Suprapubic skin (tissue), 4 donors: ENCODE measurements around the gene ANO3.

Experiments used
- POLR2A ChIP-seq, 2 donors: fragments of 450-650 bp; IDR thresholded peaks; one replicate each; pipeline ENCODE4 v1.6.1; 2017; ENCODE audit warnings: antibody characterized with exemption in 2 of 2, mild to moderate bottlenecking in 2 of 2, moderate library complexity in 2 of 2
- POLR2AphosphoS5 ChIP-seq, 3 donors: sonication (generic); formaldehyde crosslinking; IDR thresholded peaks; one replicate each; pipeline ENCODE4 v1.6.1; 2017; ENCODE audit warnings: antibody characterized with exemption in 3 of 3
- TF ChIP-seq, protein P1 (sequence below), 2 donors: fragments of 200-600 bp in 1 of 2; fragments of 450-650 bp in 1 of 2; sonication (generic) in 1 of 2; IDR thresholded peaks; one replicate each; pipeline ENCODE4 v1.5.1; 2016 to 2019; ENCODE audit warnings: antibody characterized with exemption in 2 of 2, mild to moderate bottlenecking in 1 of 2, moderate library complexity in 1 of 2

DNA sequence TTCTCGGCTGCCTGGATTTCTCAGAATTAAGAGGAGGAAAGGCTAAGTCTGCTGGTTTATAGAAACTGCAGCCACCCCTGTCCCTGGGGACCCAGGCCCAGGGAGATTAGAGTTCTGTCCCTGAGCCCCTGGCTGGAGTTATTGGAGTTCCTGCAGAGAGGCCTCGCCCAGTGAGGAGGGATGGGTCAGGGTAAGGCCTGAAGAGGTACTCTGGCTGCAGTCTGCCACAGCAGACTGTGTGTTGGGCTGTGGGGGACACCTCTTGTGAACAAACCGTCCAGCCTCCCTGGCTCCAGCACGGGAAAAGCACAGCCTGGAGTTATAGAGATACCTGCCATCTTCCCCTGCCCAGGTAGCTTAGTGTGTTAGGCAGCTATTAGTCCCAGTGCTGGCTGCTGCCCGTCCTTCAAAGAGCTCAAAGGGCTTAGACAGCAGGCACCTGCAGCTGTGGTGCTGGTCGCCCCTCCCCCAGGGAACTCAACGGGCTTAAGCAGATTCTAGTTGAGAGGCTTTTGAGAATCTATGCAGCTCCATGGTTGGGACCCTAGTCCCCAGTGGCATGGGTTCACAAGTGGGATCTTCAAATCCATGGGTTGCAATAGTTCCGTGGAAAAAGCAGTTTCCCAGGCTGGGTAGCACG lies 276.7 kb downstream of the ANO3 start:
- TF ChIP-seq POLR2A (IDR thresholded peaks at IDR 0.05): no peak
- TF ChIP-seq, protein P1, sequence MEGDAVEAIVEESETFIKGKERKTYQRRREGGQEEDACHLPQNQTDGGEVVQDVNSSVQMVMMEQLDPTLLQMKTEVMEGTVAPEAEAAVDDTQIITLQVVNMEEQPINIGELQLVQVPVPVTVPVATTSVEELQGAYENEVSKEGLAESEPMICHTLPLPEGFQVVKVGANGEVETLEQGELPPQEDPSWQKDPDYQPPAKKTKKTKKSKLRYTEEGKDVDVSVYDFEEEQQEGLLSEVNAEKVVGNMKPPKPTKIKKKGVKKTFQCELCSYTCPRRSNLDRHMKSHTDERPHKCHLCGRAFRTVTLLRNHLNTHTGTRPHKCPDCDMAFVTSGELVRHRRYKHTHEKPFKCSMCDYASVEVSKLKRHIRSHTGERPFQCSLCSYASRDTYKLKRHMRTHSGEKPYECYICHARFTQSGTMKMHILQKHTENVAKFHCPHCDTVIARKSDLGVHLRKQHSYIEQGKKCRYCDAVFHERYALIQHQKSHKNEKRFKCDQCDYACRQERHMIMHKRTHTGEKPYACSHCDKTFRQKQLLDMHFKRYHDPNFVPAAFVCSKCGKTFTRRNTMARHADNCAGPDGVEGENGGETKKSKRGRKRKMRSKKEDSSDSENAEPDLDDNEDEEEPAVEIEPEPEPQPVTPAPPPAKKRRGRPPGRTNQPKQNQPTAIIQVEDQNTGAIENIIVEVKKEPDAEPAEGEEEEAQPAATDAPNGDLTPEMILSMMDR (IDR thresholded peaks at IDR 0.05): no peak
- TF ChIP-seq POLR2AphosphoS5 (IDR thresholded peaks at IDR 0.05): no peak
